Measurements from ENCODE around the gene ATP9B.
"Not testable (repeated sequence)": the region's sequence is repeated elsewhere in the genome, so short reads cannot be mapped to it uniquely, and the experiment has no call there.

DNA sequence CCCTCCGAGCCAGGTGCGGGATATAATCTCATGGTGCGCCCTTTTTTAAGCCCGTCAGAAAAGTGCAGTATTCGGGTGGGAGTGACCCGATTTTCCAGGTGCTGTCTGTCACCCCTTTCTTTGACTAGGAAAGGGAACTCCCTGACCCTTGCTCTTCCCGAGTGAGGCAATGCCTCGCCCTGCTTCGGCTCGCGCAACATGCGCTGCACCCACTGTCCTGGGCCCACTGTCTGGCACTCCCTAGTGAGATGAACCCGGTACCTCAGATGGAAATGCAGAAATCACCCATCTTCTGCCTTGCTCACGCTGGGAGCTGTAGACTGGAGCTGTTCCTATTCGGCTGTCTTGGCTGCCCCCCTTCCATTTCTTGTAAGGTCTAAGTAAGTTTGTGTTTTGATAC lies 221.2 kb downstream of the ATP9B start:
- not testable (repeated sequence) for TF ChIP-seq EZH2 (IDR thresholded peaks at IDR 0.05; ENCODE audit: insufficient read depth, poor library complexity, severe bottlenecking); EZH2phosphoT487 (IDR thresholded peaks at IDR 0.05; ENCODE audit: insufficient read depth, low read depth)

All from GM23248 (cell line).